Epithelial cell of proximal tubule (primary cell): ENCODE results near the gene NDST4. TPM values are rescaled to one million over a fixed set of nuclear protein-coding genes. Genes with fewer than 3 reads are reported as not detected.

Experiments used
- DNase-seq: peaks from one replicate; pipeline ENCODE4 v3.0.0-alpha.2; 2011; ENCODE audit warnings: low read depth
- H3K4me3 ChIP-seq: 2 replicates; pipeline ENCODE4 v1.5.1; 2011; ENCODE audit warnings: low read depth, mild to moderate bottlenecking, low read length
- CTCF ChIP-seq: conservative IDR thresholded peaks from 2 replicates; pipeline ENCODE4 v1.5.1; 2012; ENCODE audit warnings: low read depth, mild to moderate bottlenecking, low read length
- total RNA-seq: library from RNA; depleted of rRNA; stranded (reverse); fragments of >200 nt; gene quantifications from 2 replicates; pipeline ENCODE4 v1.2.3, GENCODE V29; 2015

NDST4 gene
- total RNA-seq, 1 donor from 2014 or later: not detected

GRCh38 chr4:114886761-114887160, 226.7 kb downstream of the NDST4 start:
- no peak for TF ChIP-seq CTCF
- no peak overlapping the region for H3K4me3 ChIP-seq
- no peak for DNase-seq

DNA sequence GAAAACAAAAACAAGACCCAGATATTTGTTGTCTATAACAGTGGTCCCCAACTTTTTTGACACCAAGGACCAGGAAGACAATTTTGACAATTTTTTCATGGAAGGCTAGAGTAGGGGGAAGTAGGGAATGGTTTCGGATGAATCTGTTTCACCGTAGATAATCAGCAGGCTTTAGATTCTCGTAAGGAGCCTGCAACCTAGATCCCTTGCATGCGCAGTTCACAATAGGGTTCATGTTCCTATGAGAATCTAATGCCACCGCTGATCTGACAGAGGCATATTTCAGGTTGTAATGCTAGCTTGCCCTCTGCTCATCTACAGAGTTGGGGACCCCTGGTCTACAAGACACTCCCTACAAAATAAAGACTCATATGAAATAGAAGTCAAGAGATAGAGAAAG, 229.8 kb downstream of the NDST4 start:
- no peak overlapping the region for H3K4me3 ChIP-seq
- no peak for DNase-seq
- no peak for TF ChIP-seq CTCF

GRCh38 chr4:114879916-114880669, 233.3 kb downstream of the NDST4 start:
- DNase-seq: no peak
- TF ChIP-seq CTCF: no peak

DNA sequence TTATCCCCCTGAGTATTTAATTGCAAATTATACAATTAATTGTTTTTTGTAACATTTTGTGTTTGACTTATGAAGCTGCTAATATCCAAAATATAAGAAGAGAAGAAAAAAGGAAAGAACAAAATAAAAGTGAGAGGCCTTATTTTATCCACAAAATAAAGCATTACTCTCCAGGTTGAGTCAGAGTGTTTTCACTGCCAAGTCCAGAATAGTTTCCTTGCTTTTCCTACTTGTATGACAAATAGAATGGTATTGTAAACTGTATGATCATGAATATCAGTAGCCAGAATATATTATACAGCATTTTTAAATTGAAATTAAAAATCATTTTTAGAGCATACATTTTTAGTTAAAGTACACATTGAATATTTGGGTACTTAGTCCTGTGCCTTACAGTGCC, 237.8 kb downstream of the NDST4 start:
- no peak for TF ChIP-seq CTCF
- no peak overlapping the region for H3K4me3 ChIP-seq
- no peak for DNase-seq

More at GRCh38 chr4:114879916-114880669, 233.3 kb downstream of the NDST4 start:
- no peak overlapping the region for H3K4me3 ChIP-seq

GRCh38 chr4:114874321-114874720, 239.1 kb downstream of the NDST4 start:
- no peak for TF ChIP-seq CTCF
- no peak overlapping the region for H3K4me3 ChIP-seq
- no peak for DNase-seq

GRCh38 chr4:114870987-114871386, 242.4 kb downstream of the NDST4 start:
- no peak for DNase-seq
- TF ChIP-seq CTCF: no peak
- no peak overlapping the region for H3K4me3 ChIP-seq
